Fibroblast of skin of back (primary cell): ENCODE data around the gene SNAP25. TPM values are rescaled to one million over a fixed set of nuclear protein-coding genes. Genes with fewer than 3 reads are reported as not detected.
A peak's percentile ranks its signal among the peaks of the same experiment; 100 is the strongest.

ENCODE experiments used
- DNase-seq: peaks from one replicate; pipeline ENCODE4 v3.0.0-alpha.2; 2013
- polyA plus RNA-seq, 2 experiments: library from polyadenylated mRNA; unstranded; fragments of 120-200 nt; gene quantifications; one replicate each; pipeline ENCODE4 v1.2.1, GENCODE V29; 2013; ENCODE audit not compliant: insufficient read length in 2 of 2

SNAP25 gene
- polyA plus RNA-seq (2013, experiment 1 of 2; ENCODE audit: insufficient read length): 0.36 TPM
- 0.10 TPM for polyA plus RNA-seq (2013, experiment 2 of 2; ENCODE audit: insufficient read length)

- peak; percentile 77 for DNase-seq
Observed at GRCh38 chr20:10218536-10219451, at the start of gene SNAP25. Gene SNAP25, plus strand, starts transcription at chr20:10218830. Its CDS starts 56,662 bp downstream, at chr20:10275492.

- DNase-seq: no peak
Observed at GRCh38 chr20:10169752-10170151, 48.9 kb upstream of the SNAP25 start.

- DNase-seq: no peak
Observed at GRCh38 chr20:10170261-10170660, 48.4 kb upstream of the SNAP25 start.

GRCh38 chr20:10171864-10172751, 46.5 kb upstream of the SNAP25 start:
- peak; percentile 48 for DNase-seq

DNA sequence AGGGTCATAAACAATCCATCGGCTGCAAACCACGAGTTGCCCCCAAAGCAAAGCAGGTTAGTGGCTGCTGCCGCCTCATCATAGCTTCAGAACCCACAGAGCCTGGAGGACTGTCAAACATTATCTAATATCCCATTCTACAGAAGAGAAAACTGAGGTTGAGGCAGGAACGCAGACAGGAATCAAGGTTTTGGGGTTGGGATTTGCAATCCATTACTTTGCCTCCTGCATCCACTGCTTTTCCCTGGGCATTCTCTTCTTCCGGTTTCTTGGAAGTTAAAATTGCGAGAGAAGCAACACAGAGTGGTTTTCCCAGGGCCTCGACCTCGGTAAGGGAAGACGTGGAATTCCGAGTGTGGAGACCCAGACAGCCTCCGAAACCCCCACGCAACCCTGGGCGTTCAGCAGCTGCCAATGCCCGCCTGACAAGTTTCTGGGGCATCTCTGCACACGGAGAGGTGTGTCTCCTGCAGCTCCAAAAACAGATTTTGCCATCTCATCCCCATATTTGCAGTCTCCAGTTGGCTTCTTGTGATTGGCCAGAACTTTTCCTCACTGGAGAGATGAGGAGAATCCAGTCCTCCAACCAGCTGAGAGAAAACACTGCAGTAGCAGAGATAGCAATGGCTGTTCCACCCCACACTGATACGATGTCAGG, 45.5 kb upstream of the SNAP25 start:
- DNase-seq: no peak

- DNase-seq: no peak
Observed at GRCh38 chr20:10174400-10174799, 44.2 kb upstream of the SNAP25 start.

GRCh38 chr20:10177326-10177725, 41.3 kb upstream of the SNAP25 start:
- DNase-seq: no peak

GRCh38 chr20:10178091-10178490, 40.5 kb upstream of the SNAP25 start:
- no peak for DNase-seq

DNA sequence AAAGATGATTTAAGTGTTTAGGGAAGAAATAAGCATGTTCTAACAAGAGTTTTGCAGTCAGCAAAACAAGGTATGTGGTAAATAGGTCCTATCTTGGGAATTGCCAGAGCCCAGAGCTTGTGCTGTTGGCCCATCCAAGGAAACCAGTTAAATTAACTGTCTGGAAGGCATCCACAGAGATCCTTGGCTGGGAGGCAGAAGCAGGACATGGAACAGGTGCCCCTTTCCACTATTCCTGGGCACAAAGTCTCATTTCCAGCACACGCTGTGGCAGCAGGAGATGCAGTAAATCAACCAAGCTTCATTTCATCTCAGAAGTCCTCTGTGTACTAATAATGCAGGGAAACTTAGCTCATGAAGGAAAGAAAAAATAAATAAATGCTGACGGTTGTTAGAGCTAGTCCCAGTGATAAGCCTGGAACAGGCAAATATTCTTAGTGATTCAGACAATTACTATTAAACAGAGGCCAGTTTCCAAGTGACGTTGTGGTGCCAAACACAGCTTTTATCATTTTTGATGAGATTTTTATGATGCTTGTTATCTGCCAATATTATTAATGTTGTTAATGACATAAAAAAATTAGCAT, 39.8 kb upstream of the SNAP25 start:
- DNase-seq: no peak

GRCh38 chr20:10179574-10180298, 38.9 kb upstream of the SNAP25 start:
- DNase-seq: no peak

DNA sequence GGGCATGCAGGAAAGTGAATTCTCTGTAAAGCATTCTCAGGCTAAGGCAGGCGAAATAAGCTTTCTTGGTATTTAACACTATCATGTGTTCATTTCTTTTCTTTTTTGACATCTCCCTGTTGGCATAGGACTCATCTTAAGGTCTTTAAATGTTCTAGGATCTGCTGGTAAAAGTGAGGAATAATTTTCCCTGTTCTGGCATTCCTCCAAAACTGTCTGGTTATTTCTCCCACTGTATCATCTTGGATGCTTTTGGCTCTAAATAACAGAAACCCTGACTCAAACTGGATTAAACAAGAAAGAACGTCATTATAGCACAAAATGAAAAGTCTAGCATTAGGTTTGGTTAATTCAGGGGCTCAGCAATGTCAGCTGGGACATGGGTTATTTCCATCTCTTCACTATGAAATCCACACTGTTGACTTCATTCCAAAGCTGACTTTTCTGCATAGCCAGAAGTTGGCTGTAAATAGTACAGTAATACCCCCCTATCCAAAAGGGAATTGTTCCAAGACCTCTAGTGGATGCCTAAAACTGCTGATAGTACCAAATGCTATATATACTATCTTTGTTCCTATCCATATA, 37.9 kb upstream of the SNAP25 start:
- DNase-seq: no peak

DNA sequence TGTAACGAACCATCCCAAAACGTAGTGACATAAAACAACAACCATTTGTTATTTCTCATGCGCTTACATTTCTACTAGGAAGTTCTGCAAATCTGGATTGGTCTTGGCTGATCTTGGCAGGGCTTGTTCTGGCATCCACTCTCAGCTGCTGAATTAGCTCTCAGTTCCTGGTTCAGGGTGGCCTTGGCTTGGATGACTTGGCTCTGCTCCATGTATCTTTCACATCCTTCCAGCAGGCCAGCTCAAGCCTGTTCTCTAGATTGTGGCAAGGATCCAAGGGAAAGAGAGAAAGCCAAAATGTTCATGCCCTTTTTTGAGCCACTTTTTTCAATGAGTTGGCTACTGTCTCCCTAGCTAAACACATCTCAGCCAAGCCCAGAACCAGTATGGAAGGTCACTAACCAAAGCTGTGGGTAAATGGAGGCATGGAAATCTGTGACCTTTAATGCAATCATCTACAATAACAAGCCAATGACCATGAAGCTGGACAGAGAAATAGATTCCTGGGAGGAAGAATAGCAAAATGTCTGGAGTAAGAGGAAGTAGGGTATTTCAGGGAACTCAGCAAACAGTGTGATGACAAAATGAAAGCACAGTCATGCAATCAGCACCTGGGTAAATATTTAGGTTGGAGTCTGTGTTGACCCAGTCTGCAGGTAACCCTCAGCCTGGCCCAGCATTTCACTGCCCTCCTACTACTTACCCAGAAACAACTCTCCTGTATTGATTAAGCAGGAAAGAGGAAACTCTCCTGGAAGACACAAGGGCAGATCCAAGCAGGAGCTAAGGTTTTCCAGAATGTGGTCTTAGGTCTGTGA, 32.7 kb upstream of the SNAP25 start:
- DNase-seq: no peak

DNA sequence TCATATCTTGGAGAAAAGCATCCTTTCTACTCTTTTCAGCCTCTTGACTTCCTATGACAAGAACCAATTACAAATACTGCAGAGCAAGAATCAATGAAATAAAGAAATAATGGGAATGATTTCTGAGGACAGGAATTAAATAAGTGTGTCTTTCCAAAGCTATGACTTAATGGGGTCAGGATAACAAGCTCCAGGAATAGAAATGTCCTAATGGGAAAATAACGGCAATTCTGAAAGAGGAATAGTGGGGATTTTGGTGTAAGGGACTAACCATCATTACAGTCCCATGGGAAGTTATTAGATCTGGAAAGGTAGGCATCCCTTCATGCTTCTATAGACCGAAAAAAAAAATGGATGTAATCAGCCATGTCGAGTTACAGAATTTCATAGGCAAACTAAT, 28.2 kb upstream of the SNAP25 start:
- no peak for DNase-seq

GRCh38 chr20:10192171-10192570, 26.5 kb upstream of the SNAP25 start:
- DNase-seq: no peak

- no peak for DNase-seq
Observed at GRCh38 chr20:10194166-10194565, 24.5 kb upstream of the SNAP25 start.

- DNase-seq: no peak
Observed at GRCh38 chr20:10200330-10200729, 18.3 kb upstream of the SNAP25 start.

- no peak for DNase-seq
Observed at GRCh38 chr20:10201321-10201870, 17.2 kb upstream of the SNAP25 start.

DNA sequence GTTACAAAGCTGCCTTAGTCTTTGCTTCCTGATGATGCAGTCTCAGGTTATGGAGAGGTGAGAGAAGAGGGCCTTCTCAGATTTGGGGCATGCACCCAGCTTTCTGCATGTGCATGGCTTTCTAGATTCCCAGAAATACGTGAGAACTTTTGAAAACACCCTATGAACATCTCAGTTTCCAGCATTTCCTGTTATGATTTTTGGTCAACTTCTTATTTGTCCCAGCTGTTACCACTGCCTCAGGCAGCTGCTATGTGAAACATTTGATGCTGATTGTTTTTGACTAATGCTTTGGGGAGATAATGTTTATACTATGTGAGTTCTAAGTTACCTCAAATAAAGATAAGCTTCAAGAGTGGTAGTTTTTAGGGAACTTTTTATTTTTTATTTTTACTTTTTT, 9.5 kb upstream of the SNAP25 start:
- DNase-seq: no peak

GRCh38 chr20:10213526-10213925, 5.1 kb upstream of the SNAP25 start:
- no peak for DNase-seq
